ENCODE results near the gene PTPN14. TPM values are rescaled to one million over a fixed set of nuclear protein-coding genes. Genes with fewer than 3 reads are reported as not detected.

Gene PTPN14
- total RNA-seq, 1 experiment from 2014 or later = 27.4 TPM

GRCh38 chr1:214400131-214400530 is 151.3 kb downstream of the PTPN14 start:
- DNase-seq (ENCODE audit: low read depth) = no peak

- DNase-seq (ENCODE audit: low read depth) = no peak
Measured at GRCh38 chr1:214398490-214398889, 152.9 kb downstream of the PTPN14 start.

- no peak for DNase-seq (ENCODE audit: low read depth)
Measured at GRCh38 chr1:214397497-214397896, 153.9 kb downstream of the PTPN14 start.

GRCh38 chr1:214396330-214396729 is 155.1 kb downstream of the PTPN14 start:
- no peak for DNase-seq (ENCODE audit: low read depth)

GRCh38 chr1:214394569-214394968 is 156.8 kb downstream of the PTPN14 start:
- DNase-seq (ENCODE audit: low read depth) = peak; percentile 89

GRCh38 chr1:214393086-214393485 is 158.3 kb downstream of the PTPN14 start:
- no peak for DNase-seq (ENCODE audit: low read depth)

GRCh38 chr1:214391873-214392645 is 159.3 kb downstream of the PTPN14 start:
- DNase-seq (ENCODE audit: low read depth) = no peak

- DNase-seq (ENCODE audit: low read depth) = no peak
Measured at GRCh38 chr1:214389734-214390133, 161.7 kb downstream of the PTPN14 start.

- DNase-seq (ENCODE audit: low read depth) = peak; percentile 89
Measured at GRCh38 chr1:214386747-214387146, 164.7 kb downstream of the PTPN14 start.

GRCh38 chr1:214386333-214386732 is 165.1 kb downstream of the PTPN14 start:
- no peak for DNase-seq (ENCODE audit: low read depth)

GRCh38 chr1:214385428-214385827 is 166.0 kb downstream of the PTPN14 start:
- DNase-seq (ENCODE audit: low read depth) = no peak

GRCh38 chr1:214384373-214385079 is 166.9 kb downstream of the PTPN14 start:
- DNase-seq (ENCODE audit: low read depth) = no peak

- DNase-seq (ENCODE audit: low read depth) = no peak
Measured at GRCh38 chr1:214383381-214384372, 167.7 kb downstream of the PTPN14 start.

GRCh38 chr1:214380986-214381695 is 170.3 kb downstream of the PTPN14 start:
- DNase-seq (ENCODE audit: low read depth) = peak; percentile 59

- DNase-seq (ENCODE audit: low read depth) = peak; percentile 94
Measured at GRCh38 chr1:214380396-214380795, 171.0 kb downstream of the PTPN14 start.

GRCh38 chr1:214379236-214379970 is 172.0 kb downstream of the PTPN14 start:
- DNase-seq (ENCODE audit: low read depth) = no peak

GRCh38 chr1:214378492-214378891 is 172.9 kb downstream of the PTPN14 start:
- DNase-seq (ENCODE audit: low read depth) = peak; percentile 79

- DNase-seq (ENCODE audit: low read depth) = peak; percentile 93
Measured at GRCh38 chr1:214377886-214378285, 173.5 kb downstream of the PTPN14 start.

GRCh38 chr1:214377485-214377884 is 173.9 kb downstream of the PTPN14 start:
- no peak for DNase-seq (ENCODE audit: low read depth)

- no peak for DNase-seq (ENCODE audit: low read depth)
Measured at GRCh38 chr1:214372092-214372491, 179.3 kb downstream of the PTPN14 start.

- no peak for DNase-seq (ENCODE audit: low read depth)
Measured at GRCh38 chr1:214370615-214371014, 180.8 kb downstream of the PTPN14 start.

Data from M059J (cell line).